Stimulated activated CD8-positive, alpha-beta memory T cell treated with anti-CD3 and anti-CD28 coated beads, Interleukin-4, amount 100 ng/mL, for 24 hours (primary cell): Measurements from ENCODE around the gene CHAC2.
A peak's percentile ranks its signal among the peaks of the same experiment; 100 is the strongest.
"Not testable (repeated sequence)": the region's sequence is repeated elsewhere in the genome, so short reads cannot be mapped to it uniquely, and the experiment has no call there.

ENCODE experiments used
- DNase-seq: peaks from one replicate; pipeline ENCODE4 v3.0.0-alpha.2; 2020; ENCODE audit warnings: low read depth

The CHAC2 gene

DNA sequence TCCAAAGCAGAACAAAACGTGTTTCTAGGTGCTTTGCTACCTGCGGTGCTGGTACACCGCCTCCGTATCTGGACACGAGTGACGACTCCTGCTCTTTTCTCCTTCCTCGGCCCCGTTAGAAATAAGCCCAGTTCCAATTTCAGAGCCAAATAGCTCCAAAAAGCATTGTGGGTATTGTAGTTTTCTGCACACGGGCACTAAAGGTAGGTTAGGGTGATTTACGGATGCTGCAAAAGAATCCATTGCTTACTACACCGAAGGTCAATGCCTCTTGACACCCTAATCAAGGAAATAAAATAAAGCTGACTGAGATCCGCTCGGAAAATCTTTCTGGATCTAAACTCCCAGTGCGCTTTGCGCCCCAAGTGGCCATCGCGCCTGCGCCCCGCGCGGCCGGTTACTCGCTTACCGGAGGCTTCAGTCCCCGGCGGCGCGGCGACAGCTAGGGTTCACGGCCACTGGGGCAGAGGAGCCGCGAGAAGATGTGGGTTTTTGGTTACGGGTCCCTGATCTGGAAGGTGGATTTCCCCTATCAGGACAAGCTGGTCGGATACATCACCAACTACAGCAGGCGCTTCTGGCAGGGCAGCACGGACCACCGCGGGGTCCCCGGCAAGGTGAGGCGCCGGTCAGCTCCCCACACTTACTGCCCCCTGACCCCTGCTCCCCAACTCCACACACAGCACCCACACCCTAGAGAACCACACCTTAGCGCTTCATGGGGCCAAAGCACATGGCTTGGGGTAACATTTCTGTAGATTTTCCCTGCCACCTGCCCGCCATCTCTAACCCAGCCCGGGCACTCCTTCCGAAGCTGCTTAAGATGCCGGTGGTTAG lies at the start of gene CHAC2:
TSS of gene CHAC2 (plus strand) at position 400 of the 837 bp plus-strand sequence. CDS start at position 483, 83 bp downstream.
- DNase-seq, result peak; percentile 80

GRCh38 chr2:53720944-53721343 lies 46.7 kb upstream of the CHAC2 start:
- DNase-seq, result not testable (repeated sequence)

DNA sequence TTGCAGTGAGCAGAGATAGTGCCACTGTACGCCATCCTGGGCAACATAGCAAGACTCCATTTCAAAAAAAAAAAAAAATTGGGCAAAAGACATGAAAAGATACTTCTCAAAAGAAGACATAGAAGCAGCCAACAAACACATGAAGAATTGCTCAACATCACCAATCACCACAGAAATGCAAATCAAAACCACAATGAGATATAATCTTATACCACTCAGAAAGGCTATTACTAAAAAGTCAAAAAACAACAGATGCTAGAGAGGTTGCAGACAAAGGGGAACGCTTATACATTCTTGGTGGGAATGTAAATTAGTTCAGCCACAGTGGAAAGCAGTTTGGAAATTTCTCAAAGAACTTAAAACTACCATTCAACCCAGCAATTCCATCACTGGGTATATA lies 43.1 kb upstream of the CHAC2 start:
- DNase-seq, result no peak

GRCh38 chr2:53725662-53726061 lies 41.9 kb upstream of the CHAC2 start:
- no peak for DNase-seq

GRCh38 chr2:53727921-53728320 lies 39.7 kb upstream of the CHAC2 start:
- DNase-seq, result no peak

DNA sequence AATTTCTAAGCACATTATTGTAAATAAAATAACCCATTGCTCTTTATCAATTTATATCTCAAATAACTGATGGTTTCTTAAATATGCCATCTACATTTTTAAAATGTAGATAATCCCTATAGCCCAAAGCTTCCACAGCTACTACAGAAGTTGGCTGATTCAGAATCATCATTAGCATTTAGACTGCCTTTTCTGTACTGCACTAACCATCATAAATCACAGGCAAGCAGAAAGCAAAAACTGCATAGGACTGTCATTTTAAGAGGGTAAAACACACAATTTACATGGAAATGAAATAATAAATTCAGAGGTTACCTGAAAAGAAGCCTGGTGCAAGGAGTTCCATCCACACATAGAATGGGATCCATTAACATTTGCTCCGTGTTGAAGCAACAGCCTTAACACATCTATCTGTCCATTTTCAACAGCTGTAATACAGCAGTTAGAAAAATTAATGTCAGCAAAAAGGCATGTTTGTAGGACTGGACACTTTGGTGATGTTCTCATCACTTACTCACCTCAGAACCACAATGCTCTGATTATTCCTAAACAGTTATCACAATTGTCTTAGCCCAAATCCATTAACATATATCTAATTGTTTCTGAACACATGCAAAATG lies 38.4 kb upstream of the CHAC2 start:
- no peak for DNase-seq

GRCh38 chr2:53737091-53737490 lies 30.5 kb upstream of the CHAC2 start:
- DNase-seq, result no peak

- DNase-seq, result no peak
Measured at GRCh38 chr2:53739032-53739431, 28.6 kb upstream of the CHAC2 start.

DNA sequence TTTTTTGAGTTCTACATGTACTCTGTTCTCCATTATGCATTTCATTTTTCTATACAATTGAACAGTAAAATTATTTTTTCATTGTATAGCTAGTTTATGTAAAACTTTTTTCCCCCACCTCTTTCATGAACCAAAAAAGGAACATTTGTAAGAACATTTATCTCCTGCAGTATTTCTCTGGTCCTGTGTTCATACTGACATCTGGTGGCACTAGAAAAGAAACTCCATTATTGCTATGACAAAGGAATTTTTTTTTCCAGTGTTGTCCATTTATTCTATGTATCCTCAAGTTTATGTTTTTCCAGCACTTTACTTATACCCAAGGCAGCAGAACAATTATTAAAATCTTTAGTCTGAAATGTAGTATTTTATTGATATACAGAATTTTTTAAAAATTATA lies 27.4 kb upstream of the CHAC2 start:
- DNase-seq, result no peak

DNA sequence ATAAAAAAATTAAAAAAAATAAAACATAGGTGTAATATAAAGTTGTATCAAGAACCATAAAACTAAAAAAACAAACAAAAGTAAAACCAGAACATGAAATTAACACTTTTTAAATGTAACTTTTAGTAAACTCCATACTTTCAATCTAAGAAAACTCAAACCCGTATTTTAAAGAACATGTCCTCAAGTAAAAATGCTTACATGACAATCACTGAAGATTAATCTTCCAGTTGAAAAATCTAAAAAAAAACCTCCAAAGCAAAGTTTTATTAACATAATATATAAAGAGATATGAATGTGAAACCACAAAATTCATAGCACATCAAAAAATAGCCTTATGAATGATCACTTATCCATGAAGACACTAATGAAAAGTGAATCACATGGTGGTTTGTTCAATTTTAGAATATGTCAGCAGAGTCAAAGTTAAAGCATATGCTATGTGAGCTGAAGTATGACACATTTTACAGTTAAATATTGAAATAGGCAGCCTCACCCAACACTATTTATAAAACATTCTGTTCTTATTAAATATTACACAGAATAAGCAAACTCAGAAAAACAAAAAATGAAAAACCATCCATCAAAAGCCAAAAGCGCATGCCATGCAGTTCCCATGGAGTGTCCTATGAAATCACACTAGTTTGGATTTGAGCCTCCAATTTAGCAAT lies 23.1 kb upstream of the CHAC2 start:
- no peak for DNase-seq

DNA sequence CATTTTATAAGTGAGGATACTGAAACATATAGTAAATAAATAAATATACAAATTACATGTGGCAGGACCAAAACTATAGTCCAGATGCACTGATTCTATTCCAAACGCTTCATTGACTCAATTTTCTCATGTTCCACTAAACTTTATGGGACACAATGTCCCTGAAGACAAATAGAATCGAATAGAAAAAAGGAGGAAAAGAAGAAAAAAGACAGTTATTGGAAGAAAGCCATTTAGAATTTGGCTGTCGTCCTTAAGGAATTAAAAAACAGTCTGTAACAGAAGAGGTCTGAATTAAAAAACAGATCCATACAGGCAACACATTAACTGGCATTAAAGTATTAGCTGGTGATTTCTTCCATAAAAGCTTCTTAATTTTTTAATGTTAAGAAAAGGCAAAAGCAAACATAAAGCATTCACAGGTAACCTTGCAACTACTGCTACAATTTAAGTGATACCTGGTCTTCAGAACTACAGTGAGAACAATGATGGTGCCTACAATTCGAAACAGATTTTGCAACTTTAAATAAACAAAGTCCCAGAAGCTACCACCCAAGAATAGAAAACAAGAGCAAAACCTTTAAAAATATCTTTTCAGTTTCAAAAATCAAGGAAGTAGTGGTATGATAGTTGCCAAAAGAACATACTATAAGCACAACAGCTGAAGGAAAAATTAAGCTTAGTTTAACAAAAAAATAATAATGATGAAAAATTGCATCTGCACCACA lies 17.4 kb upstream of the CHAC2 start:
- no peak for DNase-seq

- DNase-seq, result no peak
Measured at GRCh38 chr2:53751728-53752127, 15.9 kb upstream of the CHAC2 start.

DNA sequence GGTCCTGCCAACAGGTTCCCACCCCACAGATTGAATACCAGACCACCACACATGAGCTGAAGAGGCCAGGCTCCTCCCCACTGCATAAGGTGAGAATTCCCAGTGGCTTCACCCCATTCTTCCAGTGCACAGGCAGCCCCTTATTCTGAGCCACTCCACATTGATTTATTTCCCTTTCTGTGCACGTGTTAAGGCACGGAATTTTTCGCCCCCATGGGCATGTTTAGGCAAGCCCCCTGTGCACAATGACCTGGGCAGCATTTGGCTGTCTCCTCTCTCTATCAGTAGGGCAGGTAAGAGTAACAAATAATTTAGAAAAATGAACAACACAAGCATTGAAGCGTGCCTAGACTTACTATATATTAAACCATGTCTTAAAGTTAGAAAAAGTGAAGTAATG lies 15.2 kb upstream of the CHAC2 start:
- no peak for DNase-seq

DNA sequence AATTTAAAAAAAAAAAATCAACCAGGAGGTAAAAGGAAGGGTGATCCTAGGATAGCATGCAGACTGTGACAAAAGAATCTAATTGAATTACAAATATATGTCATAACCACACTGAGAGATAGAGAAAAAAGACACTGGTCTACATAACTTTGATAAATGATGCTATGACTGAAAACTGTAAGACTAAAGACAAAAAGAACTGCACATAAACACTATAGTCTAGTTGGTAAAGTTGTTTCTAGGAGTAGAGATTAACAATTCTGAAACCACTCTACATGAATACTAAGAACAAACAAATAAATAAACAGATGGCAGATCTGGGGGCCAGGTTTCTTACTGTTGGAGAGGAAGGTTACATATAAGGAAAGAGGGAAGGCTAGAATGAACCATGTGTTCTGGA lies 14.6 kb upstream of the CHAC2 start:
- no peak for DNase-seq

- no peak for DNase-seq
Measured at GRCh38 chr2:53755121-53755520, 12.5 kb upstream of the CHAC2 start.

- no peak for DNase-seq
Measured at GRCh38 chr2:53756644-53757043, 11.0 kb upstream of the CHAC2 start.

DNA sequence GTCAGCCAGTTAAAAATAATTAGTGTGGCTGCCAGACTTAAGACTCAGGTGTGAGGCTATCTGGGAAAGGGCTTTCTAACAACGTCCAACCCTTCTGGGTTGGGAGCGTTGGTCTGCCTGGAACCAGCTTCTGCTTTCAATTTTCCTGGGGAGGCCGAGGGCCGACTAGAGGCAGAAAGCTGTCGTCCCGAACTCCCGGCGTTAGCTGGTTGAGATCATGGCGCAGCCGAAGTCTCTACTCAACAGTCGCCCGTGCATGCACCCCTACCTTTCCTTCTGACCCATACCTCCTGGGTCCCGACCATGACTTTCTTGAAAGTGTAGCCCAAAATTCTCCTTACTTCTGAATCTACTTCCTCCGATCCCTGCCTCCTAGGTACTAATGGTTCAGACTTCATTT lies 10.4 kb upstream of the CHAC2 start:
- not testable (repeated sequence) for DNase-seq

- DNase-seq, result no peak
Measured at GRCh38 chr2:53765767-53766166, 1.8 kb upstream of the CHAC2 start.

- DNase-seq, result no peak
Measured at GRCh38 chr2:53768242-53768542, 588 bp downstream of the CHAC2 start.

GRCh38 chr2:53769318-53769945 lies 1.8 kb downstream of the CHAC2 start:
- no peak for DNase-seq

DNA sequence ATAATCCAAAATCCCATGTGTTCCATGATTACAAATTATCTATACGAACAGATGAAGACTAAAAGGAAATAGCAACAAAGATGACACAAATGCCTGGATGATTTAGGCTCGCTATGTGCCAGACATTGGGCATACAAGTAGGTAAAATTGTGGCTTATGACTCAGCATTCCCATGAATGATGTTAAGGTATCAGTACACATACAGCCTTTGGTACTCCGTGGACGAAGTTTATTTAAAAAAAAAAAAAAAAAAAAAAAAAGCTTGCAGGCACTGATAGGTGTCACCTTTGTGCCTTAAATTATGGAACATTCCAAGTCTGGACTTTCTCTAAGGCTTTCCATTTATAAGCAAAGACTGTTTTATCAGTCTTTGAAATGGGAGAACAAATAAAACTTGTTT lies 2.7 kb downstream of the CHAC2 start:
- no peak for DNase-seq

DNA sequence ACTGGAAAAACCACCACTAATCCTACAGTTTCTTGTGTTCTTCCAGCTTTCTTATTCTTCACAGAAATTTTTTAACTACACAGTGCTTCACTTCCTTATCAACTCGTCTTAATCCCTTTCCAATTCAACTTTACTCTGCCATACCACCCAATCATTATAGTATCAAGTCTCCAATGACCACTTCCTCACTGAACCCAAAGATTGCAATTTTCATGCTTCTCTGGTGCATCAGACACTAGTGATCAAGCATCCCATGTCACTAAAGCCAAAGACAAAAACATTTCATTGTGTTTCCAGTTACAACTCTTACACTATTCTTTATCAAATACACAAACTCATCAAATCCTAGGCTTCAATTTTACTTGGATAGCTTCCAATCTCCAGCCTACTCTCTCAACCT lies 9.5 kb downstream of the CHAC2 start:
- no peak for DNase-seq
